PC-9 (cell line): ENCODE data around the gene STOX1. TPM values are rescaled to one million over a fixed set of nuclear protein-coding genes. Genes with fewer than 3 reads are reported as not detected.
"Not testable (repeated sequence)": the region's sequence is repeated elsewhere in the genome, so short reads cannot be mapped to it uniquely, and the experiment has no call there.

Source experiments
- BruUV-seq: library from RNA; stranded (reverse); fragments of 400-500 nt; replicated peaks from 2 replicates; lab custom pipeline; 2021; lab: Mats Ljungman, UMichigan
- CTCF ChIA-PET: fragments of 300-600 bp; sonication (Branson Sonifier 250); formaldehyde crosslinking; loops from one replicate; lab custom pipeline; 2022; ENCODE audit warnings: antibody characterized with exemption; lab: Charles Lee
- POLR2A ChIA-PET: fragments of 300-600 bp; sonication (Branson Sonifier 250); formaldehyde crosslinking; loops from one replicate; lab custom pipeline; 2022; ENCODE audit warnings: antibody characterized with exemption; ENCODE audit not compliant: unreplicated experiment; lab: Charles Lee
- DNase-seq, 2 experiments: peaks; one replicate each; pipeline versions ENCODE4 v3.0.0 to v3.0.0-alpha.2; 2015 to 2022; ENCODE audit warnings: mixed read lengths in 1 of 2
- H2AFZ ChIP-seq: fragments of 200-600 bp; sonication (generic); 2 replicates; pipeline ENCODE4 v1.8.1; 2017; ENCODE audit warnings: antibody characterized with exemption
- H3F3A ChIP-seq: fragments of 200-600 bp; sonication (generic); 2 replicates; pipeline ENCODE4 v1.8.1; 2017; ENCODE audit warnings: antibody characterized with exemption, mild to moderate bottlenecking, low read depth; ENCODE audit not compliant: insufficient read depth
- H3K27ac ChIP-seq: fragments of 200-600 bp; sonication (generic); 2 replicates; pipeline ENCODE4 v1.6.1; 2016; ENCODE audit warnings: mixed run types
- H3K27me3 ChIP-seq: fragments of 200-600 bp; sonication (generic); 2 replicates; pipeline ENCODE4 v1.6.1; 2016; ENCODE audit warnings: low read depth, mixed run types; ENCODE audit not compliant: insufficient read depth
- H3K36me3 ChIP-seq: fragments of 200-600 bp; sonication (generic); 2 replicates; pipeline ENCODE4 v1.6.1; 2016; ENCODE audit warnings: low read depth, mixed run types
- H3K4me1 ChIP-seq: fragments of 200-600 bp; sonication (generic); replicated peaks from 2 replicates; pipeline ENCODE4 v1.6.1; 2016; ENCODE audit warnings: mixed run types; ENCODE audit not compliant: insufficient read depth
- H3K4me2 ChIP-seq: fragments of 200-600 bp; sonication (generic); 2 replicates; pipeline ENCODE4 v1.6.1; 2017; ENCODE audit warnings: mixed run types
- H3K4me3 ChIP-seq: fragments of 200-600 bp; sonication (generic); 2 replicates; pipeline ENCODE4 v1.6.1; 2016; ENCODE audit warnings: mixed run types
- H3K79me2 ChIP-seq: fragments of 200-600 bp; sonication (generic); 2 replicates; pipeline ENCODE4 v1.6.1; 2017; ENCODE audit warnings: low read depth, mixed run types
- H3K9me2 ChIP-seq: fragments of 200-600 bp; sonication (generic); 2 replicates; pipeline ENCODE4 v1.8.1; 2017; ENCODE audit warnings: mild to moderate bottlenecking; ENCODE audit not compliant: insufficient read depth
- H3K9me3 ChIP-seq: fragments of 200-600 bp; sonication (generic); 2 replicates; pipeline ENCODE4 v1.8.1; 2016; ENCODE audit warnings: low read depth; ENCODE audit not compliant: insufficient read depth
- H4K20me1 ChIP-seq: fragments of 200-600 bp; sonication (generic); 2 replicates; pipeline ENCODE4 v1.8.1; 2017; ENCODE audit not compliant: insufficient read depth
- CTCF ChIP-seq: fragments of 200-600 bp; sonication (generic); conservative IDR thresholded peaks from 2 replicates; pipeline ENCODE4 v1.6.1; 2017; ENCODE audit warnings: mixed run types, antibody characterized with exemption, mild to moderate bottlenecking, moderate library complexity
- EZH2 ChIP-seq: fragments of 200-600 bp; sonication (generic); IDR thresholded peaks from 2 replicates; pipeline ENCODE4 v1.8.0; 2017; ENCODE audit warnings: antibody characterized with exemption, low read depth
- intact Hi-C: fragments of 100-400 bp; cut with micrococcal nuclease; formaldehyde crosslinking; loops from one replicate; pipeline ENCODE4 v1.10.0; 2022; ENCODE audit not compliant: unreplicated experiment
- total RNA-seq: library from RNA; stranded (reverse); gene quantifications from 2 replicates; pipeline ENCODE4 v1.2.3, GENCODE V29; 2021

Gene STOX1
- total RNA-seq, 1 experiment from 2014 or later, result 4.4 TPM

GRCh38 chr10:68932860-68933259 lies 105.5 kb downstream of the STOX1 start:
- H3K4me1 ChIP-seq, H3K36me3 ChIP-seq, H3K9me3 ChIP-seq, H3K9me2 ChIP-seq, H3K4me3 ChIP-seq, H2AFZ ChIP-seq, H4K20me1 ChIP-seq, intact Hi-C loops, POLR2A ChIA-PET, DNase-seq, H3F3A ChIP-seq, BruUV-seq, H3K79me2 ChIP-seq, H3K27ac ChIP-seq, H3K27me3 ChIP-seq, H3K4me2 ChIP-seq, CTCF ChIA-PET: not testable (repeated sequence)

GRCh38 chr10:68934994-68935393 lies 107.7 kb downstream of the STOX1 start:
- Histone ChIP-seq H3K79me2 (no peaks in the 10 kb centered on the region), H3K4me3 (no peak overlapping the region), H3K9me3 (no peaks in the 10 kb centered on the region), H3K4me2 (no peak overlapping the region), H3F3A (0 out of 2 replicates have a peak, but pooled peaks cover 4% of the 10 kb centered on the region), H3K27me3 (no peaks in the 10 kb centered on the region), H3K27ac (no peak overlapping the region), H3K36me3 (peaks cover 13% of the 10 kb centered on the region; the same call in 1 of the 2 replicates), H3K4me1 (no peaks in the 10 kb centered on the region), H4K20me1 (no peaks in the 10 kb centered on the region; the same call in 1 of the 2 replicates), H3K9me2 (no peaks in the 10 kb centered on the region), H2AFZ (no peak overlapping the region)
- no TSS peak for BruUV-seq
- no peak for TF ChIP-seq EZH2
- no peak for DNase-seq
- ChIA-PET POLR2A (no interaction called here), CTCF (no interaction called here)
- intact Hi-C loops, result no loop called here

- no peak overlapping the region for H3K4me2 ChIP-seq
- H3K27me3 ChIP-seq, result no peaks in the 10 kb centered on the region
- H3K9me2 ChIP-seq, result no peaks in the 10 kb centered on the region
- H4K20me1 ChIP-seq, result no peaks in the 10 kb centered on the region; the same call in 1 of the 2 replicates
- no peaks in the 10 kb centered on the region for H3K4me1 ChIP-seq
- H2AFZ ChIP-seq, result no peak overlapping the region
- ChIA-PET CTCF (no interaction called here), POLR2A (no interaction called here)
- no peaks in the 10 kb centered on the region for H3K79me2 ChIP-seq
- no peaks in the 10 kb centered on the region for H3K9me3 ChIP-seq
- no peak for TF ChIP-seq EZH2
- TF ChIP-seq CTCF, result no peak
- no peak overlapping the region for H3K27ac ChIP-seq
- intact Hi-C loops, result no loop called here
- no peak for DNase-seq
- no TSS peak for BruUV-seq
- no peak overlapping the region for H3K4me3 ChIP-seq
- 0 out of 2 replicates have a peak, but pooled peaks cover 4% of the 10 kb centered on the region for H3F3A ChIP-seq
- peaks cover 19% of the 10 kb centered on the region for H3K36me3 ChIP-seq
Observed at GRCh38 chr10:68938117-68938516, 110.8 kb downstream of the STOX1 start.

- no peak overlapping the region for H3K4me3 ChIP-seq
- no peak for TF ChIP-seq CTCF
- no peak for TF ChIP-seq EZH2
- H3K36me3 ChIP-seq, result peaks cover 19% of the 10 kb centered on the region
- H2AFZ ChIP-seq, result no peak overlapping the region
- intact Hi-C loops, result no loop called here
- H3K79me2 ChIP-seq, result no peaks in the 10 kb centered on the region
- H3K27ac ChIP-seq, result no peak overlapping the region
- H3K27me3 ChIP-seq, result no peaks in the 10 kb centered on the region
- H3K9me3 ChIP-seq, result no peaks in the 10 kb centered on the region
- DNase-seq, result no peak
- no peaks in the 10 kb centered on the region for H3K9me2 ChIP-seq
- no peaks in the 10 kb centered on the region; the same call in 1 of the 2 replicates for H4K20me1 ChIP-seq
- no peak overlapping the region for H3K4me2 ChIP-seq
- H3F3A ChIP-seq, result 0 out of 2 replicates have a peak, but pooled peaks cover 4% of the 10 kb centered on the region
- ChIA-PET POLR2A (interaction anchor here (0.6 kb wide), 1 partner anchor 437 kb away, joined by 4 read pairs; no protein-coding TSS in a partner anchor), CTCF (no interaction called here)
- no TSS peak for BruUV-seq
- no peaks in the 10 kb centered on the region for H3K4me1 ChIP-seq
Observed at GRCh38 chr10:68938884-68939283, 111.6 kb downstream of the STOX1 start.

GRCh38 chr10:68940917-68941316 lies 113.6 kb downstream of the STOX1 start:
- H3K79me2 ChIP-seq, H4K20me1 ChIP-seq, CTCF ChIA-PET, H3K9me2 ChIP-seq, BruUV-seq, H3K4me3 ChIP-seq, intact Hi-C loops, H3K27me3 ChIP-seq, POLR2A ChIA-PET, DNase-seq, H3F3A ChIP-seq, H2AFZ ChIP-seq, H3K27ac ChIP-seq, H3K9me3 ChIP-seq, H3K4me1 ChIP-seq, H3K4me2 ChIP-seq: not testable (repeated sequence)
- H3K36me3 ChIP-seq, result peaks cover 19% of the 10 kb centered on the region
